Thoracic aorta (tissue), 2 donors: ENCODE measurements around the gene PLSCR1. TPM values are rescaled to one million over a fixed set of nuclear protein-coding genes. Genes with fewer than 3 reads are reported as not detected.

Source experiments
- ATAC-seq: fragments of 150-250 bp; one replicate; pipeline ENCODE4 v1.8.0; 2017; ENCODE audit warnings: low read depth; ENCODE audit not compliant: insufficient number of reproducible peaks, low FRiP score
- DNase-seq: peaks from one replicate; pipeline ENCODE4 v3.0.0-alpha.2; 2020; ENCODE audit warnings: low spot score
- H3K27ac ChIP-seq, 2 donors: fragments of 200-600 bp; sonication (generic); 1 replicate in 1 of 2; 2 replicates in 1 of 2; pipeline ENCODE4 v1.5.1; 2016; ENCODE audit warnings: mild to moderate bottlenecking in 2 of 2, moderate library complexity in 2 of 2
- H3K27me3 ChIP-seq: fragments of 200-600 bp; sonication (generic); replicated peaks from 2 replicates; pipeline ENCODE4 v1.6.0; 2016; ENCODE audit warnings: mild to moderate bottlenecking; ENCODE audit not compliant: insufficient read depth
- H3K36me3 ChIP-seq: fragments of 200-600 bp; sonication (generic); one replicate; pipeline ENCODE4 v1.5.1; 2016
- H3K4me1 ChIP-seq, 2 donors: fragments of 200-600 bp; sonication (generic); 1 replicate in 1 of 2; 2 replicates in 1 of 2; pipeline versions ENCODE4 v1.5.1 to v1.6.0; 2016; ENCODE audit warnings: low read depth in 2 of 2, mild to moderate bottlenecking in 1 of 2; ENCODE audit not compliant: control insufficient read depth in 1 of 2
- H3K4me3 ChIP-seq: fragments of 200-600 bp; sonication (generic); 2 replicates; pipeline ENCODE4 v1.5.1; 2016; ENCODE audit warnings: mild to moderate bottlenecking
- H3K9me3 ChIP-seq: fragments of 200-600 bp; sonication (generic); 2 replicates; pipeline ENCODE4 v1.5.1; 2016
- total RNA-seq, 2 donors: library from RNA; depleted of rRNA; stranded (reverse); fragments of >200 nt; gene quantifications; one replicate each; pipeline versions ENCODE4 v1.1.0 to v1.2.3, GENCODE V29; 2016
- TF ChIP-seq, protein P1 (sequence below): fragments of 200-600 bp; sonication (generic); IDR thresholded peaks from one replicate; pipeline ENCODE4 v1.5.1; 2019; ENCODE audit warnings: antibody characterized with exemption

Gene PLSCR1
- total RNA-seq, 2 donors from 2014 or later = 116 to 565 TPM

- no peak overlapping the region for H3K27ac ChIP-seq
These were observed 78.5 kb downstream of the PLSCR1 start for GRCh38 chr3:146465693-146466465.

More at GRCh38 chr3:146465693-146466465, 78.5 kb downstream of the PLSCR1 start:
- Histone ChIP-seq H3K4me3 (no peak overlapping the region), H3K36me3 (no peaks in the 10 kb centered on the region), H3K27me3 (no peaks in the 10 kb centered on the region), H3K9me3 (no peaks in the 10 kb centered on the region), H3K4me1 (peaks cover 0 to 17% of the 10 kb centered on the region in 2 donors)
- DNase-seq = no peak
- ATAC-seq = no peak
- TF ChIP-seq, protein P1, sequence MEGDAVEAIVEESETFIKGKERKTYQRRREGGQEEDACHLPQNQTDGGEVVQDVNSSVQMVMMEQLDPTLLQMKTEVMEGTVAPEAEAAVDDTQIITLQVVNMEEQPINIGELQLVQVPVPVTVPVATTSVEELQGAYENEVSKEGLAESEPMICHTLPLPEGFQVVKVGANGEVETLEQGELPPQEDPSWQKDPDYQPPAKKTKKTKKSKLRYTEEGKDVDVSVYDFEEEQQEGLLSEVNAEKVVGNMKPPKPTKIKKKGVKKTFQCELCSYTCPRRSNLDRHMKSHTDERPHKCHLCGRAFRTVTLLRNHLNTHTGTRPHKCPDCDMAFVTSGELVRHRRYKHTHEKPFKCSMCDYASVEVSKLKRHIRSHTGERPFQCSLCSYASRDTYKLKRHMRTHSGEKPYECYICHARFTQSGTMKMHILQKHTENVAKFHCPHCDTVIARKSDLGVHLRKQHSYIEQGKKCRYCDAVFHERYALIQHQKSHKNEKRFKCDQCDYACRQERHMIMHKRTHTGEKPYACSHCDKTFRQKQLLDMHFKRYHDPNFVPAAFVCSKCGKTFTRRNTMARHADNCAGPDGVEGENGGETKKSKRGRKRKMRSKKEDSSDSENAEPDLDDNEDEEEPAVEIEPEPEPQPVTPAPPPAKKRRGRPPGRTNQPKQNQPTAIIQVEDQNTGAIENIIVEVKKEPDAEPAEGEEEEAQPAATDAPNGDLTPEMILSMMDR = no peak

Other genes with a start within 250 kb of the PLSCR1 start
- gene PLSCR2, start 75.0 kb downstream of the PLSCR1 start, total RNA-seq = 1 to 10 TPM in 1 of 2 donors, not detected in 1; 2.9 TPM
- not detected for gene PLSCR5, start 60.7 kb upstream of the PLSCR1 start, total RNA-seq